ENCODE measurements around the gene FOXS1. TPM values are rescaled to one million over a fixed set of nuclear protein-coding genes. Genes with fewer than 3 reads are reported as not detected.

Gene FOXS1
- total RNA-seq, 1 experiment from 2014 or later, result 0.22 TPM

GRCh38 chr20:31849306-31849930 is 4.0 kb upstream of the FOXS1 start:
- Histone ChIP-seq H2BK20ac (ENCODE audit: low read depth, low read length, poor library complexity, severe bottlenecking) (no peak overlapping the region), H3K79me1 (ENCODE audit: insufficient read depth, low read depth, low read length, poor library complexity, severe bottlenecking) (no peaks in the 10 kb centered on the region), H3K27me3 (ENCODE audit: insufficient read depth, low read length) (no peaks in the 10 kb centered on the region), H3K27ac (ENCODE audit: insufficient read length, low read depth, low read length) (no peak overlapping the region), H3T11ph (ENCODE audit: low read length) (no peak overlapping the region), H2BK15ac (ENCODE audit: low read depth, low read length) (no peak overlapping the region), H2AK5ac (ENCODE audit: insufficient read length, low read length) (no peak overlapping the region), H3K4ac (ENCODE audit: low read depth, low read length) (no peak overlapping the region), H3K23me2 (ENCODE audit: insufficient read length, low read depth, low read length, poor library complexity, severe bottlenecking) (no peaks in the 10 kb centered on the region), H3K14ac (ENCODE audit: insufficient read depth, low read length) (no peak overlapping the region), H3K4me2 (ENCODE audit: insufficient read depth, insufficient read length, low read length) (no peak overlapping the region), H2BK120ac (ENCODE audit: low read depth, low read length, poor library complexity, severe bottlenecking) (no peak overlapping the region), H4K5ac (ENCODE audit: insufficient read length, low read depth, low read length) (no peak overlapping the region), H3K23ac (ENCODE audit: insufficient read length, low read depth, low read length) (no peak overlapping the region), H3K4me1 (ENCODE audit: insufficient read depth, low read length) (no peaks in the 10 kb centered on the region), H4K91ac (ENCODE audit: insufficient read length, low read depth, low read length) (no peak overlapping the region), H3K79me2 (ENCODE audit: insufficient read depth, low read length) (no peaks in the 10 kb centered on the region), H2BK5ac (ENCODE audit: insufficient read length, low read length) (no peak overlapping the region), H3K9ac (ENCODE audit: extremely low read depth, insufficient read length, low read length) (no peak overlapping the region), H2BK12ac (ENCODE audit: insufficient read length, low read depth, low read length) (no peak overlapping the region), H3K9me3 (ENCODE audit: control insufficient read depth, low read depth, low read length) (no peaks in the 10 kb centered on the region), H2AFZ (ENCODE audit: low read length) (no peak overlapping the region), H3K56ac (ENCODE audit: insufficient read length, low read depth, low read length) (no peak overlapping the region), H4K20me1 (ENCODE audit: control insufficient read depth, insufficient read depth, insufficient read length) (no peaks in the 10 kb centered on the region), H3K18ac (ENCODE audit: insufficient read length, low read depth, low read length) (no peak overlapping the region), H4K8ac (replicated peaks; ENCODE audit: insufficient read length, low read depth, low read length) (no peak overlapping the region)
- H3K4me1 Mint-ChIP-seq, result peaks cover 9 to 13% of the 10 kb centered on the region in 2 experiments
- H3K36me3 Mint-ChIP-seq (ENCODE audit: insufficient read depth in 1 of 3, low read depth in 3 of 3), result no peaks in the 10 kb centered on the region
- H3K4me3 Mint-ChIP-seq, result no peak overlapping the region
- H3K27me3 Mint-ChIP-seq (ENCODE audit: low read depth), result peaks cover 51% of the 10 kb centered on the region
- no peak overlapping the region for H3K27ac Mint-ChIP-seq
- DNase-seq, result no peak
- TF ChIP-seq CTCF (conservative IDR thresholded peaks at IDR 0.05), result no peak
- WGBS (ENCODE audit: extremely low coverage, insufficient read length, low lambda C conversion rate), result no CpG with 5 or more reads among the region's 45 CpGs
- no peaks in the 10 kb centered on the region for H3K9me3 Mint-ChIP-seq
